HG03571 (cell line): ENCODE measurements around the gene MAGEL2.
"Not testable (repeated sequence)": the region's sequence is repeated elsewhere in the genome, so short reads cannot be mapped to it uniquely, and the experiment has no call there.

Experiments
- ATAC-seq: cut with Tn5 transposase; IDR thresholded peaks from one replicate; pipeline ENCODE4 v1.9.1; 2021; ENCODE audit not compliant: unreplicated experiment

The MAGEL2 gene

DNA sequence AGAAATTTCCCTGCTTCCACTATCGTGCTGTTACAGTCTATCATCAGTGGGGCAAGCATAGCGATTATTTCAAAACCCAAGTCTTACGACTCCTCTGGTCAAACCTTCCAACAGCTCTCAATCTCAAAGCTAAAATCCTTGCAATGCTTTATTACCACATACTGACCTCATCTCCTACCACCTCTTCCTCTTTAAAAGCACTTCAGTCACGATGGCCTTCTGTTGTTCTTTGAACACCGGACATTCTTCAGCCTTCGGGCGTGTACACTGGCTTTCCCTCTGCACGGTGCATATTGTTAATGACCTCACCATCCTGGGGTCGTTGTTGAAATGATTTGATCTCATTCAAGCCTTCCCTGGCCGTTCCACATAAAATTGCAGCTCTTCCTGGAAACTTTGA lies 31.1 kb downstream of the MAGEL2 start:
- ATAC-seq: no peak

DNA sequence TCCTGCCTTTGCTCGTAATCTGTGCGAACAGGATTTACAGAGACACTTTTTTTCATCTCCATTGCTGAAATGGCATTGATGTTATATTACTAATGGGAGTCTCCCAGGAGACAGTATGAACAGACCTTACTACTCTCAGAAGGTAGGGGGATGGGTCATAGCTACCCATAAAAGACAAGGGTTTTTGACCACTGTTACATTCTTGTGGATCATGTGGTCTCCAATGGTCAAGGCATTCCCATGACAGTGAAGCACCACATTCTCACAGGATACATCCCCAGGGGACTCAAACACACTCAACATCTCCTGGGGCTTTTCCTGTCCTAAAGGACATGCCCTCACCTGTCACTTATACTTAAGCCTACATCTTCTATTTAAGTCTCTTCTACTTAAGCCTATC lies 41.4 kb downstream of the MAGEL2 start:
- ATAC-seq: no peak

DNA sequence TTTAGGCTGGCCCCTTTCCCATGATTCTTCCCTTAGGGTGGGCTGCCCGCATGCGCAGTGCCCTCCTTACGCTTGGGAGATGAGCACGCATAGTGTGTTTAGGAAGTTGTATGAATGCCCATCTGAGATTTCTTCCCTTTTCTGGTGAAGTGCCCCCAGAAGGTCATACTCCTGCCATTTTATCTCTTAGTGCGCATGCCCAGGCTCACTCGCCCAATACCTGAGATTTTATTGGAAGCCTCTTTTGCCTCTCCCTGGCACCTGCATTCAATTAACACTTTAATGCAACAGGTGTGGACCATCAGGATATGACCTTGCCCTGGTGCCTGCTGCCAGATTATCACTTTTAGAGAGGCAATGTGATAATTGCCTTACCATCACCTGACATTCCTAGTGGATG lies 45.5 kb downstream of the MAGEL2 start:
- ATAC-seq: no peak

DNA sequence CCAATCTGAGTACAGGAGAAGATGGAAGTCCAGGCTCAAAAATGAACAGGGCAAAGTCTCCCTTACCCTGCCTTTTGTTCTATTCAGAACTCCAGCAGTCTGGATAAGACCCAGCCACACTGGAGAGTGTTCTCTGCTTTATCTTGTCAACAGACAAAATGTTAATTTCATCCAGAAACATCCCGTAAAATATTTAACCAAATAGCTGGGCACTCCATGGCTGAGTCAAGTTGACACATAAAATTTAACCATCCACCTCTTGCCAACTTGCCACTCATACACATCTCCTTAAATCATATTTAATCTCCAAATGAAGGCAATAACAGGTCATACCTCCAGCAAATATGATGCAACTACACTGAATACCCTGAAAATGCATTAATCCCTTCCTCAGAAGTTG lies 48.6 kb downstream of the MAGEL2 start:
- no peak for ATAC-seq

DNA sequence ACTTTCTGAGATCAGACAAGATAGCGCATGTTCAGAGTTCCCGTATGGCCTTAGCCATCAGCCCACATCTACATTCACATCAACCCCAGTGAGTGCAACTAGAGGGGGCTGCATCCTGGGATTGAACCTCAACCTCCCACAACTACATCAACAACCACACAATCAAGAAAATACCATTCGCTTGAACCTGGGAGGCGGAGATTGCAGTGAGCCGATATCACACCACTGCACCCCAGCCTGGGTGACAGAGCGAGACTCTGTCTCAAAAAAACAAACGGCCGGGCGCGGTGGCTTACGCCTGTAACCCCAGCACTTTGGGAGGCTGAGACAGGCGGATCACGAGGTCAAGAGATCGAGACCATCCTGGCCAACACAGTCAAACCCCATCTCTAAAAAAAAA lies 50.4 kb downstream of the MAGEL2 start:
- ATAC-seq: not testable (repeated sequence)

DNA sequence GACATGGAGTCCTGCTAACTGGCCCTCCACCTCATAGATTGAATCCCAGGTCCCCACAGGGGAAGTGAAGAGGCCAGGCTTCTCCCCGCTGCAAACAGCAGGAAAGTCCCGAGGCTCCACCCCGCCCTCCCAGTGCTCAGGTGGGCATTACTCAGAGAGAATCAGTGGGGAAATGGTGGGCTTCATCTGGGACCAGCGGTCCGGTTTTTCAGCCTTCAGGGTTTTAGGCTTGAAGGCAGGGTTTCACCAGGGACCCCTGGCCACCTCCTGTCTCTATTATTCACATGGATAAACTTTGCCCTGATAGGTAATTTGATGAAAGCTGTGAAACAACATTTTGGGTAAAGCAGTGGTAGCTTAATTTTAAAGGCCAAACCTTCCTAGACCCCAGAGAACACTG lies 50.9 kb downstream of the MAGEL2 start:
- ATAC-seq: no peak

DNA sequence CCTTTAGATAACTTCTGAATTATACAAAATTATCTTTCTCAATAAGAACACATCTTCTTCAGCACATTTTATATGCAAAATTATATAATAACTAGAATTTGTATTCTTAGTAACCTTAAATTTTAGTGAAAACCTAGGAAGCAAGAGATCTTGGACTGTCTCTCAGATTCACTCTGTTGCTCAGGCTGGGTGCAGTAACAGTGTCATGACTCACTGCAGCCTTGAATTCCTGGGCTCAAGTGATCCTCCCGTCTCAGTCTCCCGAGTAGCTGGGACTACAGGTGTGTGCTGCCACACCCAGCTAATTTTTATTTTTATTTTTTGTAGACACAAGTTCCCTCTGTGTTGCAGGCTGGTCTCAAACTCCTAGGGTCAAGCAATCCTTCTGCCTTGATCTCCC lies 52.3 kb downstream of the MAGEL2 start:
- no peak for ATAC-seq

DNA sequence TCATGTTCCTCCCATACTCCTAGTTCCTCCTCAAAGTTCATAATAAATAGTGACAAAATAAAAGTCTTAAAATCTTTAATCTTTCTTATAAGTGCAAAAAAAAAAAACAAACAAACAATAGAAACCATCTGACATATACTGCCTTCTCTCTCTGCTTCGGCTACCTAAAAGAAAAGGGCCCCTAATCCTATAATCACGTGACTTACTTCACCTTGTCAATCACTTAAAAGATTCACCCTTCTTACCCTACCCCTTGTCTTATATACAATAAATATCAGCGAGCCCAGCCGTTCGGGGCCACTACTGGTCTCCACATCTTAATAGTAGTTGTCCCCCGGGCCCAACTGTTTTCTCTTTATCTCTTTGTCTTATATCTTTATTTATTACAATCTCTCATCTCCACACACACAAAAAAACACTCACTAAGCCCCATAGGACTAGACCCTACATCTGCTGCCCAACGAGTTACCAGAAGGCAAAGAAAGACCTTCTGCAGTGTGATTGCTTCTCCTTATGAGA lies 53.4 kb downstream of the MAGEL2 start:
- no peak for ATAC-seq
